Colonic mucosa (tissue), 4 donors: Measurements from ENCODE around the gene ST8SIA2. TPM values are rescaled to one million over a fixed set of nuclear protein-coding genes. Genes with fewer than 3 reads are reported as not detected.

Experiments
- DNase-seq: peaks from one replicate; pipeline ENCODE4 v3.0.0-alpha.2; 2020
- H3K27ac ChIP-seq: fragments of 200-600 bp; one replicate; pipeline ENCODE4 v1.8.0; 2021
- H3K27me3 ChIP-seq: fragments of 200-600 bp; one replicate; pipeline ENCODE4 v1.8.0; 2021
- H3K36me3 ChIP-seq: fragments of 200-600 bp; one replicate; pipeline ENCODE4 v1.8.0; 2021
- H3K4me1 ChIP-seq: fragments of 200-600 bp; one replicate; pipeline ENCODE4 v1.8.0; 2021; ENCODE audit warnings: mild to moderate bottlenecking
- H3K4me3 ChIP-seq: fragments of 200-600 bp; one replicate; pipeline ENCODE4 v1.8.0; 2021
- H3K9ac ChIP-seq, 2 donors: one replicate each; pipeline ENCODE4 v1.7.0; 2013; ENCODE audit warnings: control low read depth in 2 of 2, low read depth in 2 of 2, low read length in 2 of 2
- H3K9me3 ChIP-seq: fragments of 200-600 bp; one replicate; pipeline ENCODE4 v1.8.0; 2021
- CTCF ChIP-seq: fragments of 200-600 bp; IDR thresholded peaks from one replicate; pipeline ENCODE4 v1.8.0; 2022; ENCODE audit warnings: antibody characterized with exemption, mild to moderate bottlenecking
- intact Hi-C: fragments of 100-400 bp; cut with DNase I; formaldehyde crosslinking; loops from one replicate; pipeline ENCODE4 v1.14.1; 2022
- total RNA-seq, 2 donors: library from RNA; stranded (reverse); fragmentation: NEBNext Ultra II Directional in 1 of 2; extraction: Animal tissue kit (Norgen Biotek cat#: 25700) in 1 of 2; gene quantifications; one replicate each; pipeline ENCODE4 v1.2.1, GENCODE V29; 2021
- donor health status: healthy.
- donor health status: DM: no; HTN: no; CAD: no.
- donor health status: DM: no; HTN: no; CAD: no.

The ST8SIA2 gene
- total RNA-seq, 2 donors from 2014 or later = 0.25 to 0.42 TPM

- Histone ChIP-seq H3K27ac (no peak overlapping the region), H3K4me3 (no peak overlapping the region), H3K27me3 (no peaks in the 10 kb centered on the region), H3K4me1 (no peaks in the 10 kb centered on the region), H3K9me3 (no peaks in the 10 kb centered on the region), H3K36me3 (no peaks in the 10 kb centered on the region), H3K9ac (no peak overlapping the region)
- no peak for TF ChIP-seq CTCF
- intact Hi-C loops = no loop called here
- no peak for DNase-seq
Measured at GRCh38 chr15:92425578-92426225, 32.0 kb downstream of the ST8SIA2 start.

- H3K27me3 ChIP-seq = no peaks in the 10 kb centered on the region
- no peaks in the 10 kb centered on the region for H3K9me3 ChIP-seq
- H3K27ac ChIP-seq = no peak overlapping the region
- H3K4me3 ChIP-seq = no peak overlapping the region
- no peaks in the 10 kb centered on the region for H3K4me1 ChIP-seq
- no peak overlapping the region for H3K9ac ChIP-seq
- no peaks in the 10 kb centered on the region for H3K36me3 ChIP-seq
- intact Hi-C loops = no loop called here
- no peak for DNase-seq
- no peak for TF ChIP-seq CTCF
Measured at GRCh38 chr15:92429378-92430068, 35.8 kb downstream of the ST8SIA2 start.

GRCh38 chr15:92430069-92430440, 36.4 kb downstream of the ST8SIA2 start:
- no peak overlapping the region for H3K9ac ChIP-seq
- TF ChIP-seq CTCF = no peak
- no peaks in the 10 kb centered on the region for H3K36me3 ChIP-seq
- H3K4me3 ChIP-seq = no peak overlapping the region
- no peaks in the 10 kb centered on the region for H3K9me3 ChIP-seq
- intact Hi-C loops = no loop called here
- H3K4me1 ChIP-seq = no peaks in the 10 kb centered on the region
- H3K27me3 ChIP-seq = no peaks in the 10 kb centered on the region
- no peak for DNase-seq
- no peak overlapping the region for H3K27ac ChIP-seq

- Histone ChIP-seq H3K4me1 (no peaks in the 10 kb centered on the region), H3K4me3 (no peak overlapping the region), H3K9ac (no peak overlapping the region), H3K27ac (no peak overlapping the region), H3K9me3 (no peaks in the 10 kb centered on the region), H3K27me3 (no peaks in the 10 kb centered on the region), H3K36me3 (no peaks in the 10 kb centered on the region)
- no peak for DNase-seq
- TF ChIP-seq CTCF = no peak
- intact Hi-C loops = no loop called here
Measured at GRCh38 chr15:92435145-92435544, 41.5 kb downstream of the ST8SIA2 start.

- Histone ChIP-seq H3K36me3 (no peaks in the 10 kb centered on the region), H3K27me3 (no peaks in the 10 kb centered on the region), H3K4me1 (no peaks in the 10 kb centered on the region), H3K4me3 (no peak overlapping the region), H3K9me3 (no peaks in the 10 kb centered on the region), H3K27ac (no peak overlapping the region), H3K9ac (no peak overlapping the region)
- TF ChIP-seq CTCF = no peak
- DNase-seq = no peak
- intact Hi-C loops = no loop called here
Measured at GRCh38 chr15:92438471-92438870, 44.8 kb downstream of the ST8SIA2 start.
